HepG2 (cell line): ENCODE measurements around the gene DUSP16. TPM values are rescaled to one million over a fixed set of nuclear protein-coding genes. Genes with fewer than 3 reads are reported as not detected.

Experiments
- ATAC-seq: fragments of 200-7000 bp; cut with Tn5 transposase; 3 replicates; pipeline ENCODE4 v1.9.1; 2020; ENCODE audit warnings: mild to moderate bottlenecking, moderate library complexity
- BruUV-seq: library from RNA; stranded (reverse); fragments of 400-500 nt; replicated peaks from 2 replicates; lab custom pipeline; 2021; lab: Mats Ljungman, UMichigan
- CTCF ChIA-PET: fragments of 300-600 bp; formaldehyde crosslinking; extraction: SDS; loops from one replicate; lab custom pipeline; 2021; ENCODE audit warnings: low total read pairs, inconsistent platforms, low intra/inter-chr PET ratio; lab: Yijun Ruan, JAX
- POLR2A ChIA-PET: fragments of 350-600 bp; sonication (Branson Sonifier 250); formaldehyde crosslinking; loops from one replicate; lab custom pipeline; 2020; ENCODE audit warnings: antibody characterized with exemption, inconsistent platforms; lab: Yijun Ruan, JAX
- DNase-seq: peaks from one replicate; pipeline ENCODE4 v3.0.0-alpha.2; 2015; ENCODE audit warnings: low spot score
- FAIRE-seq: peaks from 3 replicates; lab custom pipeline; 2011; peaks lifted over from hg19 to GRCh38; lab: Jason Lieb, UNC
- H2AFZ ChIP-seq: one replicate; pipeline ENCODE4 v1.6.1; 2011; ENCODE audit warnings: low read length, inconsistent platforms
- H3K27ac ChIP-seq: fragments of 300-600 bp; 3 replicates; pipeline ENCODE4 v1.8.0; 2011; ENCODE audit warnings: mixed run types, mild to moderate bottlenecking, mixed read lengths, low read length, inconsistent platforms; ENCODE audit not compliant: insufficient read depth; ENCODE audit errors: extremely low read length
- H3K27me3 ChIP-seq, 2 experiments: fragments of 200-600 bp in 1 of 2; 2 replicates in 1 of 2; 3 replicates in 1 of 2; pipeline versions ENCODE4 v1.6.0 to v1.8.0; 2011; ENCODE audit warnings: low read length in 2 of 2, mild to moderate bottlenecking in 2 of 2, moderate library complexity in 2 of 2, inconsistent platforms in 1 of 2; ENCODE audit not compliant: insufficient read depth in 2 of 2, control insufficient read depth in 1 of 2
- H3K36me3 ChIP-seq, 2 experiments: fragments of 200-600 bp in 1 of 2; replicated peaks in 1 of 2; 2 replicates in 1 of 2; 3 replicates in 1 of 2; pipeline versions ENCODE4 v1.5.1 to v1.8.0; 2011; ENCODE audit warnings: low read length in 2 of 2, inconsistent platforms in 1 of 2; ENCODE audit not compliant: insufficient read depth in 2 of 2, control insufficient read depth in 1 of 2
- H3K4me1 ChIP-seq: 2 replicates; pipeline ENCODE4 v1.5.1; 2012; ENCODE audit warnings: low read length, inconsistent platforms; ENCODE audit not compliant: insufficient read depth
- H3K4me2 ChIP-seq: 2 replicates; pipeline ENCODE4 v1.6.0; 2011; ENCODE audit warnings: low read depth, low read length, inconsistent platforms
- H3K4me3 ChIP-seq, 3 experiments: fragments of 200-600 bp in 1 of 3; sonication (generic), shearing (Covaris generic) in 1 of 3; replicated peaks in 1 of 3; 2 replicates each; pipeline ENCODE4 v1.5.1; 2011 to 2016; ENCODE audit warnings: low read length in 3 of 3, inconsistent platforms in 2 of 3, low read depth in 2 of 3, mild to moderate bottlenecking in 2 of 3, control low read depth in 1 of 3, mixed read lengths in 1 of 3; ENCODE audit not compliant: insufficient read depth in 1 of 3
- H3K79me2 ChIP-seq: one replicate; pipeline ENCODE4 v1.6.1; 2011; ENCODE audit warnings: low read length, inconsistent platforms; ENCODE audit not compliant: insufficient read depth
- H3K9ac ChIP-seq: 2 replicates; pipeline ENCODE4 v1.6.0; 2011; ENCODE audit warnings: mild to moderate bottlenecking, low read depth, low read length, inconsistent platforms; ENCODE audit not compliant: insufficient read depth
- H3K9me3 ChIP-seq: 2 replicates; pipeline ENCODE4 v1.5.1; 2012; ENCODE audit warnings: mild to moderate bottlenecking, low read length
- H4K20me1 ChIP-seq: 2 replicates; pipeline ENCODE4 v1.6.0; 2011; ENCODE audit warnings: inconsistent platforms, mild to moderate bottlenecking, low read length, moderate library complexity; ENCODE audit not compliant: insufficient read depth
- NCOA5 ChIP-seq: sonication (generic); formaldehyde crosslinking; IDR thresholded peaks from 2 replicates; pipeline ENCODE4 v1.4.0; 2020; ENCODE audit warnings: missing genetic modification reagents
- POGZ ChIP-seq: sonication (generic); formaldehyde crosslinking; IDR thresholded peaks from 2 replicates; pipeline ENCODE4 v1.4.0; 2020; ENCODE audit warnings: mild to moderate bottlenecking, missing genetic modification reagents
- POLR2A ChIP-seq, 2 experiments: IDR thresholded peaks; 2 replicates each; pipeline ENCODE4 v1.6.1; 2011; ENCODE audit warnings: low read depth in 2 of 2, low read length in 2 of 2, mild to moderate bottlenecking in 1 of 2, moderate library complexity in 1 of 2; ENCODE audit not compliant: insufficient read depth in 1 of 2
- RBM22 ChIP-seq: fragments of 200-400 bp; formaldehyde crosslinking; optimal IDR thresholded peaks from 2 replicates; pipeline ENCODE3; 2017; ENCODE audit warnings: mild to moderate bottlenecking, low read length, moderate library complexity
- SAP130 ChIP-seq: IDR thresholded peaks from 2 replicates; pipeline ENCODE4 v1.6.1; 2016; ENCODE audit warnings: low read depth
- SOX6 ChIP-seq, 2 experiments: fragments of 450-650 bp in 1 of 2; sonication (generic) in 1 of 2; formaldehyde crosslinking in 1 of 2; IDR thresholded peaks; 2 replicates each; pipeline versions ENCODE4 v1.4.0 to v1.6.1; 2017 to 2020; ENCODE audit warnings: antibody characterized with exemption in 1 of 2, mild to moderate bottlenecking in 1 of 2, missing genetic modification reagents in 1 of 2
- TBX2 ChIP-seq: sonication (generic); formaldehyde crosslinking; IDR thresholded peaks from 2 replicates; pipeline ENCODE4 v1.5.0; 2020; ENCODE audit warnings: missing genetic modification reagents, mild to moderate bottlenecking, borderline replicate concordance
- WGBS: methylation state at CpG from one replicate; pipeline ENCODE4 v1.1.6; 2017; ENCODE audit warnings: low lambda C conversion rate; 5-methylcytosine and 5-hydroxymethylcytosine counted together
- in situ Hi-C: cut with HindIII; loops from 2 replicates; pipeline ENCODE4 v1.10.0; 2017; ENCODE audit warnings: low pct_unique_long_range_greater_than_20kb; ENCODE audit not compliant: extremely low pct_ligation_motif_present
- intact Hi-C: fragments of 100-400 bp; cut with micrococcal nuclease; formaldehyde crosslinking; loops from one replicate; pipeline ENCODE4 v1.10.0; 2022; ENCODE audit not compliant: unreplicated experiment
- polyA plus RNA-seq, 8 experiments: library from polyadenylated mRNA; depleted of rRNA in 3 of 8; stranded (reverse) in 7 of 8; unstranded in 1 of 8; fragments of >200 nt; fragmentation: Illumina TruSeq in 4 of 8; extraction: Trizol in 4 of 8; gene quantifications; 2 replicates each; pipeline versions ENCODE4 v1.2.1 to v1.2.3, GENCODE V29; 2011 to 2016; ENCODE audit warnings: low read depth in 4 of 8, missing spikeins in 1 of 8, mixed read lengths in 1 of 8; ENCODE audit not compliant: insufficient read depth in 1 of 8
- total RNA-seq, 5 experiments: library from RNA; depleted of rRNA; stranded (reverse); fragments of >200 nt; fragmentation: Illumina TruSeq; extraction: Trizol; gene quantifications; 2 replicates each; pipeline ENCODE4 v1.2.3, GENCODE V29; 2016; ENCODE audit warnings: low read depth in 1 of 5
- TF ChIP-seq, protein P1 (sequence below): IDR thresholded peaks from 2 replicates; pipeline ENCODE4 v1.6.1; 2016; ENCODE audit warnings: mild to moderate bottlenecking
- TF ChIP-seq, protein P2 (sequence below): sonication (generic); formaldehyde crosslinking; conservative IDR thresholded peaks from 2 replicates; pipeline ENCODE4 v1.4.0; 2020; ENCODE audit warnings: missing genetic modification reagents

DUSP16 gene
- total and polyA plus RNA-seq, 2 of the 13 experiments (the other 11 are each of a cell fraction or from before 2014, with no cell fraction given) = 45.7 to 46.6 TPM

DNA sequence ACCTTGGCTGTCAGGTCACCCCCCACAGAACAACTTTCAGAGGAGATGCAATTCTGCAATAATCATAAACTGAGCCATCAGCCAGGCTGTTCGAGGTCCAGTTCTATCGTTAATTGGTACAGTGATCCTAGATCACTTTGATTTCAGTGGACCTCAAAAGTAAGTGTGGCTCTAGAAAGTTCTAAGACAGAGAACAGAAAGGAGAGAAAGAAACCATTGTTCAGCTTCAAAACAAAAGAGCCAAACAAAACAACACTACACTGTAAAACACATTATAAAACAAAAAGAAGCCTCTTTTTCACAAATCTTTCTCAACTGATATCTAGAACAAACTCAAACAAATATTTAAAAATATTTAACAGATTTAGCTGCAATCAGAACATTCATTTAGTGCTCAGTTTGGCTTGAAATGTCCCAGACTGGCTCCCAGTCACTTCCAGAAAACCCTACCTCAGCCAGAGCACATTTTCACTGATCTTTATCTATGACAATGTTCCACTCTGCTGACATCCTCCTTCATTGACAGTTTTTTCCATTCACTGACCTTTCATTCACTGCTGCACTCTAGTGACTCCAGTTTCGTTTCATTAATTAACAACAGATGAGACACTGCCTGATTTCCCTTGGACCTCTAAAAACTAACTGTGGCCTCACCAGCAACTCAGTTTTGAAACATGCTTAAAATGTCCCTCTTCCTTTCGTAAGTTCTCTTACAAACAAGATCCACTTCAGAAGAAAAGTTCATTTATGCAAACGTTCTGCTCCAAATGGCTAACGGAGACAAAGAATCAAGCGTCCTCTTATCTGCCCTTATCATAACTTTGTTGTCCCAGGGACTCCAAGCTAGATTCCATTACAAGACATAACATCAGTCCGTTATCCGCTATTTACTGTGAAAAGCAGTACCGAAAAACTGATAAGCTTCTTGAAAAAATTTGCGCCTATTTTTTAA, 56.8 kb downstream of the DUSP16 start:
- CTCF ChIA-PET = no interaction called here
- H3K4me3 ChIP-seq = no peak overlapping the region
- peak overlapping the region; percentile 64 for H3K4me2 ChIP-seq

More for the DNA sequence above, 56.8 kb downstream of the DUSP16 start:
- H3K4me1 ChIP-seq = peaks cover 46% of the 10 kb centered on the region
- peak overlapping the region; percentile 30 for H3K27ac ChIP-seq
- peaks cover 8% of the 10 kb centered on the region; the same call in 1 of the 2 replicates for H4K20me1 ChIP-seq
- DNase-seq (peak; percentile 53), FAIRE-seq (peak; percentile 72), ATAC-seq (peak; percentile 58)
- H3K79me2 ChIP-seq = peaks cover 89% of the 10 kb centered on the region
- peaks cover 5 to 26% of the 10 kb centered on the region in 2 experiments for H3K36me3 ChIP-seq
- H3K9ac ChIP-seq = no peak overlapping the region; the same call in 1 of the 2 replicates
- POLR2A ChIA-PET = no interaction called here
- TF ChIP-seq, protein P1, sequence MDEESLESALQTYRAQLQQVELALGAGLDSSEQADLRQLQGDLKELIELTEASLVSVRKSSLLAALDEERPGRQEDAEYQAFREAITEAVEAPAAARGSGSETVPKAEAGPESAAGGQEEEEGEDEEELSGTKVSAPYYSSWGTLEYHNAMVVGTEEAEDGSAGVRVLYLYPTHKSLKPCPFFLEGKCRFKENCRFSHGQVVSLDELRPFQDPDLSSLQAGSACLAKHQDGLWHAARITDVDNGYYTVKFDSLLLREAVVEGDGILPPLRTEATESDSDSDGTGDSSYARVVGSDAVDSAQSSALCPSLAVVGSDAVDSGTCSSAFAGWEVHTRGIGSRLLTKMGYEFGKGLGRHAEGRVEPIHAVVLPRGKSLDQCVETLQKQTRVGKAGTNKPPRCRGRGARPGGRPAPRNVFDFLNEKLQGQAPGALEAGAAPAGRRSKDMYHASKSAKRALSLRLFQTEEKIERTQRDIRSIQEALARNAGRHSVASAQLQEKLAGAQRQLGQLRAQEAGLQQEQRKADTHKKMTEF = 0 out of 2 replicates have a peak, but pooled peaks have one; percentile 20
- TF ChIP-seq, protein P2, sequence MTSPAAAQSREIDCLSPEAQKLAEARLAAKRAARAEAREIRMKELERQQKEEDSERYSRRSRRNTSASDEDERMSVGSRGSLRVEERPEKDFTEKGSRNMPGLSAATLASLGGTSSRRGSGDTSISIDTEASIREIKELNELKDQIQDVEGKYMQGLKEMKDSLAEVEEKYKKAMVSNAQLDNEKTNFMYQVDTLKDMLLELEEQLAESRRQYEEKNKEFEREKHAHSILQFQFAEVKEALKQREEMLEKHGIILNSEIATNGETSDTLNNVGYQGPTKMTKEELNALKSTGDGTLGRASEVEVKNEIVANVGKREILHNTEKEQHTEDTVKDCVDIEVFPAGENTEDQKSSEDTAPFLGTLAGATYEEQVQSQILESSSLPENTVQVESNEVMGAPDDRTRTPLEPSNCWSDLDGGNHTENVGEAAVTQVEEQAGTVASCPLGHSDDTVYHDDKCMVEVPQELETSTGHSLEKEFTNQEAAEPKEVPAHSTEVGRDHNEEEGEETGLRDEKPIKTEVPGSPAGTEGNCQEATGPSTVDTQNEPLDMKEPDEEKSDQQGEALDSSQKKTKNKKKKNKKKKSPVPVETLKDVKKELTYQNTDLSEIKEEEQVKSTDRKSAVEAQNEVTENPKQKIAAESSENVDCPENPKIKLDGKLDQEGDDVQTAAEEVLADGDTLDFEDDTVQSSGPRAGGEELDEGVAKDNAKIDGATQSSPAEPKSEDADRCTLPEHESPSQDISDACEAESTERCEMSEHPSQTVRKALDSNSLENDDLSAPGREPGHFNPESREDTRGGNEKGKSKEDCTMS (CRISPR knock-in tag) = no peak
- TF ChIP-seq POLR2A (IDR thresholded peaks at IDR 0.05; ENCODE audit: insufficient read depth in 1 of 2, low read depth in 2 of 2, low read length in 2 of 2) = no peak
- TF ChIP-seq NCOA5 = no peak
- TF ChIP-seq SOX6 (IDR thresholded peaks at IDR 0.05) = no peak
- peak; percentile 19; the same call in 1 of the 2 replicates for TF ChIP-seq SOX6 (CRISPR knock-in tag; IDR thresholded peaks at IDR 0.05)
- peak; percentile 33 for TF ChIP-seq SAP130 (CRISPR knock-in tag)
- peak; percentile 3 for TF ChIP-seq RBM22
- peak; percentile 16; the same call in 1 of the 2 replicates for TF ChIP-seq TBX2 (CRISPR knock-in tag)
- TF ChIP-seq POGZ (CRISPR knock-in tag) = 0 out of 2 replicates have a peak, but pooled peaks have one; percentile 30
- TF ChIP-seq, all 625 proteins: peak for 6
- Histone ChIP-seq H3K9me3 (no peaks in the 10 kb centered on the region), H2AFZ (no peak overlapping the region), H3K27me3 (no peaks in the 10 kb centered on the region)
- no TSS peak for BruUV-seq
- in situ Hi-C loops (no loop called here), intact Hi-C loops (no loop called here)
- WGBS = 54% methylated on average over 11 of the region's 11 CpGs
